Measurements from ENCODE around the gene CRYBA2. TPM values are rescaled to one million over a fixed set of nuclear protein-coding genes. Genes with fewer than 3 reads are reported as not detected.

CRYBA2 gene
- total and polyA plus RNA-seq, 2 of the 8 experiments (the other 6 are each of a cell fraction or from before 2014, with no cell fraction given), result not detected

DNA sequence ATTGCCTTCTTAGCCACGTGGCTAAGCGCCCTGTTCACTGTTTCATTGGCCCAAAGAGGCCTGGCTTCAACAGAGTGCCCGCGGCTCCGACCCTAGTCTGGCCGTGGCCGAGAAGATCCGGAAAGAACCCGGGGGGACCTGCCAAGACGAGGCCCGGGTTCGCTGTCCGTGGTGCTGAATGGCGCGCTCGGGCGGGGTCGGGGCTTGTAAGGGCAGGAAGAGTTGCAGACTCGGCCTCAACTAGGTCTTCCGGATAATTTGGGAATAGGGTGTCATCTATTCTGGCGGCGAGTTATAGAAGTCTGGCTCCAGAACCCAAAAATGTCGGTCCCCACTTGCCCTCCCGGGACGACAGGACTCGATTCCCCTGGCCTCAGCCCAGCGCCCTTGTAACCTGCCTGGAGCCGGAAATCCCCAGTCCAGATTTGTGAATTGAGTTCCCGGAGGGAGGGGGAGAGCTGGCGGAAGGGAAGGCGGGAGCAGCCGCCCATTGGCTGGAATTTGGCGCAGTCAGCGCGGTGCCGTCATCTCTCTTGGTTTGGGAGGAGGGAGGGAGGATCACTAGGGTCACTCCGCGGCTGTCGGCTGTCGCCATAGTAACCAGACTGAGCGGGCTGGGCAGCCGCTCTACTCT lies 30.2 kb downstream of the CRYBA2 start (continued):
- TF ChIP-seq NANOG (IDR thresholded peaks at IDR 0.05; ENCODE audit: insufficient read depth, low read depth, low read length, poor library complexity, severe bottlenecking), result no peak
- TF ChIP-seq, protein P1, sequence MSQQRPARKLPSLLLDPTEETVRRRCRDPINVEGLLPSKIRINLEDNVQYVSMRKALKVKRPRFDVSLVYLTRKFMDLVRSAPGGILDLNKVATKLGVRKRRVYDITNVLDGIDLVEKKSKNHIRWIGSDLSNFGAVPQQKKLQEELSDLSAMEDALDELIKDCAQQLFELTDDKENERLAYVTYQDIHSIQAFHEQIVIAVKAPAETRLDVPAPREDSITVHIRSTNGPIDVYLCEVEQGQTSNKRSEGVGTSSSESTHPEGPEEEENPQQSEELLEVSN (IDR thresholded peaks at IDR 0.05), result no peak
- no peak for TF ChIP-seq RAD21 (IDR thresholded peaks at IDR 0.05 in 1 of 2, conservative IDR thresholded peaks at IDR 0.05 in 1 of 2; ENCODE audit: low read depth in 2 of 2, low read length in 2 of 2)
- TF ChIP-seq KDM5A (IDR thresholded peaks at IDR 0.05; ENCODE audit: low read length), result no peak
- TF ChIP-seq BCL11A (IDR thresholded peaks at IDR 0.05; ENCODE audit: low read depth in 2 of 2, low read length in 2 of 2), result no peak
- no peak for TF ChIP-seq RFX5 (IDR thresholded peaks at IDR 0.05; ENCODE audit: borderline replicate concordance, low read depth, low read length)
- TF ChIP-seq, protein P2, sequence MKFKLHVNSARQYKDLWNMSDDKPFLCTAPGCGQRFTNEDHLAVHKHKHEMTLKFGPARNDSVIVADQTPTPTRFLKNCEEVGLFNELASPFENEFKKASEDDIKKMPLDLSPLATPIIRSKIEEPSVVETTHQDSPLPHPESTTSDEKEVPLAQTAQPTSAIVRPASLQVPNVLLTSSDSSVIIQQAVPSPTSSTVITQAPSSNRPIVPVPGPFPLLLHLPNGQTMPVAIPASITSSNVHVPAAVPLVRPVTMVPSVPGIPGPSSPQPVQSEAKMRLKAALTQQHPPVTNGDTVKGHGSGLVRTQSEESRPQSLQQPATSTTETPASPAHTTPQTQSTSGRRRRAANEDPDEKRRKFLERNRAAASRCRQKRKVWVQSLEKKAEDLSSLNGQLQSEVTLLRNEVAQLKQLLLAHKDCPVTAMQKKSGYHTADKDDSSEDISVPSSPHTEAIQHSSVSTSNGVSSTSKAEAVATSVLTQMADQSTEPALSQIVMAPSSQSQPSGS (IDR thresholded peaks at IDR 0.05; ENCODE audit: low read length), result peak; percentile 94
- no peak for TF ChIP-seq SRF (IDR thresholded peaks at IDR 0.05; ENCODE audit: low read depth, low read length)
- TF ChIP-seq POU5F1 (IDR thresholded peaks at IDR 0.05; ENCODE audit: low read depth, low read length), result no peak
- no peak for TF ChIP-seq FOSL1 (IDR thresholded peaks at IDR 0.05; ENCODE audit: insufficient read depth, low read depth, low read length)
- TF ChIP-seq YY1 (IDR thresholded peaks at IDR 0.05; ENCODE audit: low read depth, low read length), result no peak
- 0 out of 2 replicates have a peak, but pooled peaks have one; percentile 31 for TF ChIP-seq GABPA (IDR thresholded peaks at IDR 0.05; ENCODE audit: borderline replicate concordance, insufficient read depth, low read length)
- TF ChIP-seq BRCA1 (IDR thresholded peaks at IDR 0.05; ENCODE audit: low read depth, low read length), result no peak
- no peak; the same call in 1 of the 2 replicates for TF ChIP-seq JUN (IDR thresholded peaks at IDR 0.05; ENCODE audit: low read depth, low read length)
- TF ChIP-seq ASH2L (IDR thresholded peaks at IDR 0.05; ENCODE audit: low read length), result peak; percentile 29
- TF ChIP-seq BACH1 (IDR thresholded peaks at IDR 0.05; ENCODE audit: low read length), result peak; percentile 49; the same call in 1 of the 2 replicates
- no peak for TF ChIP-seq ZNF274 (IDR thresholded peaks at IDR 0.05; ENCODE audit: borderline replicate concordance, extremely low read depth, low read length)
- TF ChIP-seq POLR2AphosphoS5 (IDR thresholded peaks at IDR 0.05; ENCODE audit: low read depth, low read length), result no peak
- TF ChIP-seq PHF8 (conservative IDR thresholded peaks at IDR 0.05; ENCODE audit: low read depth, low read length), result no peak
- TF ChIP-seq RBBP5 (IDR thresholded peaks at IDR 0.05; ENCODE audit: borderline replicate concordance, low read depth, low read length), result no peak
- no peak for TF ChIP-seq CBX5 (IDR thresholded peaks at IDR 0.05; ENCODE audit: low read depth, low read length)
- no peak for TF ChIP-seq CEBPB (IDR thresholded peaks at IDR 0.05; ENCODE audit: low read depth, low read length)
- peak; percentile 65; the same call in 1 of the 2 replicates for TF ChIP-seq MAFK (IDR thresholded peaks at IDR 0.05; ENCODE audit: low read depth, low read length)
